Glutamatergic neuron (in vitro differentiated cells): Measurements from ENCODE around the gene SPOUT1. TPM values are rescaled to one million over a fixed set of nuclear protein-coding genes. Genes with fewer than 3 reads are reported as not detected.
A peak's percentile ranks its signal among the peaks of the same experiment; 100 is the strongest.
"Not testable (repeated sequence)": the region's sequence is repeated elsewhere in the genome, so short reads cannot be mapped to it uniquely, and the experiment has no call there.

Experiments used
- DNase-seq: peaks from one replicate; pipeline ENCODE4 v3.0.0; 2022
- H3K27ac Mint-ChIP-seq: one replicate; pipeline ENCODE4 v1.8.0; 2020; ENCODE audit warnings: mild to moderate bottlenecking, mixed read lengths, inconsistent platforms; ENCODE audit not compliant: unreplicated experiment
- H3K27me3 Mint-ChIP-seq: one replicate; pipeline ENCODE4 v1.8.0; 2020; ENCODE audit warnings: mild to moderate bottlenecking, moderate library complexity, mixed read lengths, inconsistent platforms; ENCODE audit not compliant: unreplicated experiment
- H3K36me3 Mint-ChIP-seq: one replicate; pipeline ENCODE4 v1.8.0; 2020; ENCODE audit warnings: mild to moderate bottlenecking, mixed read lengths, inconsistent platforms; ENCODE audit not compliant: unreplicated experiment
- H3K4me1 Mint-ChIP-seq: one replicate; pipeline ENCODE4 v1.8.0; 2020; ENCODE audit warnings: mild to moderate bottlenecking, low read depth, mixed read lengths, inconsistent platforms; ENCODE audit not compliant: unreplicated experiment
- H3K4me3 Mint-ChIP-seq: one replicate; pipeline ENCODE4 v1.8.0; 2020; ENCODE audit warnings: mild to moderate bottlenecking, mixed read lengths, inconsistent platforms; ENCODE audit not compliant: unreplicated experiment
- H3K9me3 Mint-ChIP-seq: one replicate; pipeline ENCODE4 v1.8.0; 2020; ENCODE audit warnings: mild to moderate bottlenecking, moderate library complexity, mixed read lengths, inconsistent platforms; ENCODE audit not compliant: unreplicated experiment
- total RNA-seq: library from RNA; stranded (reverse); fragmentation: NEBNext Ultra II Directional; extraction: Animal tissue kit (Norgen Biotek cat#: 25700); gene quantifications from one replicate; pipeline ENCODE4 v1.2.1, GENCODE V29; 2021; ENCODE audit not compliant: unreplicated experiment
- TF ChIP-seq, protein P1 (sequence below): fragments of 200-600 bp; sonication (generic); IDR thresholded peaks from one replicate; pipeline ENCODE4 v1.5.0; 2021; ENCODE audit not compliant: partially characterized antibody, unreplicated experiment

SPOUT1 gene
- total RNA-seq, 1 donor from 2014 or later: 22.3 TPM

DNA sequence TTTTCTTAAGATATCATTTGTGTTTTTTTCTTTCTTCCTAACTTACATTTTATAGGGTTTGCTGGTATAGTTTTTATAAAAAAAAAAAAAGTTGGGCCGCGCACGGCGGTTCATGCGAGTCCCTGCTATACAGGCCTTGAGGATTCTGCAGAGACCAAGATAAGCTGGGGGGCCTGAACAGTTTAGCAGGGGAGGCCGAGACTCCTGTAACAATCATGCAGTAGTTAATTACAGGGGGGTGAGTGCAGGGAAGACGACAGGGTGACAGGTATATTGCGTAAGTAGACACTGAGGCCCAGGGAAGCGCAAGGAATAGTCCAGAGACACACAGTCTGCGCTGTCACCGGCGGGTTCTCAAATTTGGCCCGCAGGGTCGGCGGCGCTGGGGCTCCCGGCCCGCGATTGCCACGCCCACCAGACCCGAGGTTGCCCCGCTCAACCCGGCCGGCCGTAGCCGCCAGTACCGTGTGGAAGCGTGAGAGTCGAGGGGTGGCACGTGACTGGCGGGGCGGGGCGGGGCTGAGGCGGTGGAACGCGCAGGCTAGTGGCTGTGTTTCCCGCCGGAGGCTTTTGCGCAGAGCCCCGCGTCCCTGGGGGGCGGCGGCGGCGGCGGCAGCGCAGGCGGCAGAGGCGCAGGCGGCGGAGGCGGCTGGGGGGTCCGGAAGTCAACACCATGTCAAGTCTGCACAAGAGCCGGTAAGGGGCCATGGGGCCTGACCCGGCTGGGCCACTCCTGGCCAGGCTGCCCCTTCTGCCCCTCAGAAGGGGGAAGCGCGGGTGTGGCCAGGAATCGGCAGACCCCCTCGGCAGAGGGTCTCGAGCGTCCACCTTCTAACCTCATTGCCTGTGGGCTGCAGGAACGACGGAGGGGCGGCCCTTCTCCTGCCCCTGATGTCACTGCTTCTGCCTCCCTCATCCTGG lies 42.7 kb downstream of the SPOUT1 start, which contains the start of gene TBC1D13:
Gene TBC1D13, plus strand, starts transcription at position 573 of the 921 bp plus-strand sequence. Its CDS starts 101 bp downstream, at position 674.
- TF ChIP-seq, protein P1, sequence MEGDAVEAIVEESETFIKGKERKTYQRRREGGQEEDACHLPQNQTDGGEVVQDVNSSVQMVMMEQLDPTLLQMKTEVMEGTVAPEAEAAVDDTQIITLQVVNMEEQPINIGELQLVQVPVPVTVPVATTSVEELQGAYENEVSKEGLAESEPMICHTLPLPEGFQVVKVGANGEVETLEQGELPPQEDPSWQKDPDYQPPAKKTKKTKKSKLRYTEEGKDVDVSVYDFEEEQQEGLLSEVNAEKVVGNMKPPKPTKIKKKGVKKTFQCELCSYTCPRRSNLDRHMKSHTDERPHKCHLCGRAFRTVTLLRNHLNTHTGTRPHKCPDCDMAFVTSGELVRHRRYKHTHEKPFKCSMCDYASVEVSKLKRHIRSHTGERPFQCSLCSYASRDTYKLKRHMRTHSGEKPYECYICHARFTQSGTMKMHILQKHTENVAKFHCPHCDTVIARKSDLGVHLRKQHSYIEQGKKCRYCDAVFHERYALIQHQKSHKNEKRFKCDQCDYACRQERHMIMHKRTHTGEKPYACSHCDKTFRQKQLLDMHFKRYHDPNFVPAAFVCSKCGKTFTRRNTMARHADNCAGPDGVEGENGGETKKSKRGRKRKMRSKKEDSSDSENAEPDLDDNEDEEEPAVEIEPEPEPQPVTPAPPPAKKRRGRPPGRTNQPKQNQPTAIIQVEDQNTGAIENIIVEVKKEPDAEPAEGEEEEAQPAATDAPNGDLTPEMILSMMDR: no peak
- DNase-seq: peak; percentile 93
- Mint-ChIP-seq H3K4me1 (peaks cover 1% of the 10 kb centered on the region), H3K36me3 (no peaks in the 10 kb centered on the region), H3K27me3 (peaks cover 5% of the 10 kb centered on the region), H3K9me3 (no peaks in the 10 kb centered on the region), H3K27ac (peak within 1 kb of the TSS; percentile 85), H3K4me3 (peak within 1 kb of the TSS; percentile 95)

DNA sequence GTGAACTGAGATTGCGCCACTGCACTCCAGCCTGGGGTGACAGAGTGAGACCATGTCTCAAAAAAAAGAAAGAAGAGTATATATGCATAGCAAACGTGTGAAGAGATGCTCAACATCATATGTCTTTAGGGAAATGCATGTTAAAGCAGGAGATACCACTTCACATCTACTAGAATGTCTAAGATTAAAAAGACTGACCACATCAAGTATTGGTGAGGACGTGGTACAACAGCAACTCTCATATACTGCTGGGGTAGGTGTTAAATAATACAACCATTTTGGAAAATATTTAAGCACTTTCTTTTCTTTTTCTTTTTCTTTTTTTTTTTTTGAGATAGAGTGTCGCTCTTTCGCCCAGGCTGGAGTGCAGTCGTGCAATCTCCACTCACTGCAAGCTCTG lies 44.2 kb downstream of the SPOUT1 start:
- Mint-ChIP-seq H3K27me3 (peaks cover 5% of the 10 kb centered on the region), H3K27ac (no peak overlapping the region), H3K4me1 (peaks cover 1% of the 10 kb centered on the region), H3K4me3 (no peak overlapping the region), H3K36me3 (no peaks in the 10 kb centered on the region), H3K9me3 (no peaks in the 10 kb centered on the region)
- DNase-seq: no peak
- TF ChIP-seq, protein P1: no peak

DNA sequence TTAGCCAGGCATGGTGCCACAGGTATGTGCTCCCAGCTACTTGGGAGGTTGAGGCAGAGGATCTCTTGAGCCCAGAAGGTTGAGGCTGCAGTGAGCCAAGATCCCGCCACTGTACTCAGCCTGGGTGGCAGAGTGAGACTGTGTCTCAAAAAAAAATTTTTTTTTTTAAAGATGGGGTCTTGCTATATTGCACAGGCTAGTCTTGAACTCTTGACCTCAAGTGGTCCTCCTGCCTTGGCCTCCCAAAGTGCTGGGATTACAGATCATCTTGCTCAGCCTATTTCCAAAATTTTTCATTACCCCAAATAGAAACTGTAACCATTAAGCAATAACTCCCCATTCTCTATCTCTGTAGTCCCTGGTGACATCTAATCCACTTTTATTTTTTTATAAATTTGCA lies 46.9 kb downstream of the SPOUT1 start:
- Mint-ChIP-seq H3K4me1 (no peaks in the 10 kb centered on the region), H3K9me3 (no peaks in the 10 kb centered on the region)

DNA sequence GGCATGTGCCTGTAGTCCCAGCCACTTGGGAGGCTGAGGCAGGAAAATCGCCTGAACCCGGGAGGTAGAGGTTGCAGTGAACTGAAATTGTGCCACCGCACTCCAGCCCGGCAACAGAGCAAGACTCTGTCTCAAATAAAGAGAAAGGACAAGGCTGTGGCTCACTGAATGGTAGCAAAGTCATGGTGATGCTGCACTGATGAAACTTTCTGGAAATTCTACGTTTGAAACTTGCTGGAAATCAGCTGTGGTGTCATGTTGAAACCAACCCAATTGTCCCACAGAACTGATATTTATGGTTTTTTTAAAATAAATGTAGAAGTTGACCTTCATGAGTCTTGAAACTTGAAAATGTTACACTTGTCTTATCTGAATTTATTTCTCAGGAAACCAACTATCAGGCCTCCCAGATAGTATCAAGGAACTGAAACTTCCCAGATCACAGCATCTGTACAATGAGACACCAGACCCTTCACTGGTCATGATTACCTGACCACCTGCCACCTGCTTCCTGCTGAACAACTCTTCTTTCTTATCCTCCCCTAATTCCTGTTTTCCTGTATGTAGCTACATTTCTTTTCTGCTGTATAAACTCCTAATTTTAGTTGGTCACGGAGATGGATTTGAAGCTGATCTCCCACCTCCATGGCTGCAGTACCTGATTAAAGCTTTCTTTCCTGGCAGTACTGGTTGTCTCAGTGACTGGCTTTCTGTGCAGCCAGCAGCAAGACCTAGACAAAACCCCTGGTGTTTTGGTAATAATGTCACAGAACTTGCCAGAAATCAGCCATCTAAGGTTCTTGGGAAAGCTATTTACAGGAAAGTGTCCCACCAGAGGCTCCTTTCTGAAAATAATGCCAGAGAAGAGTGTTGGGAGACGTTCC lies 48.2 kb downstream of the SPOUT1 start:
- no peaks in the 10 kb centered on the region for H3K36me3 Mint-ChIP-seq
- H3K9me3 Mint-ChIP-seq: no peaks in the 10 kb centered on the region
- H3K27me3 Mint-ChIP-seq: no peaks in the 10 kb centered on the region
- no peak for DNase-seq
- TF ChIP-seq, protein P1: no peak
- no peaks in the 10 kb centered on the region for H3K4me1 Mint-ChIP-seq
- H3K4me3 Mint-ChIP-seq: no peak overlapping the region
- no peak overlapping the region for H3K27ac Mint-ChIP-seq

More for the DNA sequence above, 46.9 kb downstream of the SPOUT1 start:
- Mint-ChIP-seq H3K27me3 (peaks cover 2% of the 10 kb centered on the region), H3K36me3 (no peaks in the 10 kb centered on the region), H3K4me3 (no peak overlapping the region), H3K27ac (no peak overlapping the region)
- no peak for DNase-seq
- TF ChIP-seq, protein P1: no peak

DNA sequence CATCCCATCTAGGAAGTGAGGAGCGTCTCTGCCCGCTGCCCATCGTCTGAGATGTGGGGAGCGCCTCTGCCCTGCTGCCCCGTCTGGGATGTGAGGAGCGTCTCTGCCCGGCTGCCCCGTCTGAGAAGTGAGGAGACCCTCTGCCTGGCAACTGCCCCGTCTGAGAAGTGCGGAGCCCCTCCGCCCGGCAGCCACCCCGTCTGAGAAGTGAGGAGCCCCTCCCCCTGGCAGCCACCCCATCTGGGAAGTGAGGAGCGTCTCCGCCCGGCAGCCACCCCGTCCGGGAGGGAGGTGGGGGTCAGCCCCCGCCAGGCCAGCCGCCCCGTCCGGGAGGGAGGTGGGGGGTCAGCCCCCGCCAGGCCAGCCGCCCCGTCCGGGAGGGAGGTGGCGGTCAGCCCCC lies 49.5 kb downstream of the SPOUT1 start:
- not testable (repeated sequence) for H3K36me3 Mint-ChIP-seq, H3K27ac Mint-ChIP-seq, H3K4me3 Mint-ChIP-seq, H3K4me1 Mint-ChIP-seq, DNase-seq, H3K27me3 Mint-ChIP-seq, H3K9me3 Mint-ChIP-seq
